Hepatic stellate cell (primary cell): ENCODE results near the gene PPM1A.

Source experiments
- DNase-seq: peaks from one replicate; pipeline ENCODE4 v3.0.0; 2011; ENCODE audit warnings: low spot score

Gene PPM1A

GRCh38 chr14:60323199-60323896, 74.3 kb downstream of the PPM1A start:
- no peak for DNase-seq

GRCh38 chr14:60324837-60325236, 75.8 kb downstream of the PPM1A start:
- no peak for DNase-seq

DNA sequence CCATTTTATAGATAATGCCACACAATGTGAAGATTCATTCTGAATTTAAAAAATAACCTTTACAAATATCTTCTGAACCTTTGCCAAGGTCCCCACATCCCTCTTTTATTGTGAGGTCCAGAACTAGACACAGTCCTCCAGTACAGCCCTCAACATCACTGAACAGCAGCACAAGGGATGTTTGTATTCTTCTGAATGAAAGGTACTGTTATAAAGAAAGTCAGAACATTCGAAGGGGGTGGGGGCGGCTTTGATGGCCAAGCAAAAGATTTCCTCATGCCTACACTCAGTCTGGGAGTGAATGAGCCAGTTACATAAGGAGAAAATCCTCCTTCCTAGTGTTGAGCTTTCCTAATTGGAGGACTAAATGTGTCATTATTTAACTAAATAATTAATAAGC, 77.3 kb downstream of the PPM1A start:
- no peak for DNase-seq

GRCh38 chr14:60327447-60328331, 78.7 kb downstream of the PPM1A start:
- no peak for DNase-seq

GRCh38 chr14:60328583-60328982, 79.6 kb downstream of the PPM1A start:
- no peak for DNase-seq

DNA sequence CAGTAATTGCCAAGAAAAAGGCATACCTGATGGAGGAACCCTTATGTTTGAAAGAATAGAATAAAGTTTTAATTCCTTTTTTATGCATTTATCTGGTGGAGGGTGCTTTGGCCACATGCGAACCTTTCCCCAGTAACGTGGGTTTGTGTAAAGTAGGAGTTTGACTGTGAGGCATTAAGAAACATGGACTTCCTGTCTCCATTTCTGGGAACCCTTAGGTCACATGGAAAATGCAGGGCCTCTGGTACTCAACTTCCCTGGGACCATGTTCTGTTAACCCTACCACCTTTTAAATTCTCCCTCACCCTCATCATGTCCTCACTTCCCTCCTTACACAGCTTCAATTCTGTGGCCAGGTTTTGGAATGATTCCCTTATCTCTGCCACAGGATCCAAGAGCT, 80.3 kb downstream of the PPM1A start:
- no peak for DNase-seq

GRCh38 chr14:60331201-60332045, 82.4 kb downstream of the PPM1A start:
- peak; percentile 48 for DNase-seq

DNA sequence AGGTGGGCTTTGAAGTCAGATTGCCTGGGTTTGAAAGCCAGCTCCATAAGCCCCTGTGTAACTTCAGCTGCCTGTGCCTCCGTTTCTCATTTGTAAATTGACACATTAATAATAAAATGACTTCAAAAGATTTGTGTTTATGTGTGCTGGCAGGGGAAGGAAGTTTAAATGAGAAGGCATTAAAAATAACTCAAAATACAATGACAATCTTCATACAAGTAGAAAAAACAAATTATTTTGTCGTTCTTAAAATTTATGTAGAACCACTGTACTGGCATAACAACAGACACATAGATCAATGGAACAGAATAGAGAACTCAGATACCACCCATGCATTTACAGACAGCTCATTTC, 83.0 kb downstream of the PPM1A start:
- DNase-seq = no peak

DNA sequence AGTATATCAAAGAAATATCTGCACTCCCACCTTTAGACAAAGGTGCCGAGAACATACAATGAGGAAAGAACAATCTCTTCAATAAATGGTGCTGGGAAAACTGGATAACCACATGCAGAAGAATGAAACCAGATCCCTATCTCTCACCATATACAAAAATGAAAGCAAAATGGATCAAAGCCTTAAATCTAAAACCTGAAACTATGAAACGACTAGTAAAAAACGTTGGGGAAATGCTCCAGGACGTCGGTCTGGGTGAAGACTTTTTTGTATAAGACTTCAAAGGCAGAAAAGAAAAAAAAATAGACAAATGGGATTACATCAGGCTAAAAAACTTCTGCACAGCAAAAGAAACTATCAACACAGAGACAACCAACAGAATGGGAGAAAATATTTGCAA, 83.8 kb downstream of the PPM1A start:
- no peak for DNase-seq

DNA sequence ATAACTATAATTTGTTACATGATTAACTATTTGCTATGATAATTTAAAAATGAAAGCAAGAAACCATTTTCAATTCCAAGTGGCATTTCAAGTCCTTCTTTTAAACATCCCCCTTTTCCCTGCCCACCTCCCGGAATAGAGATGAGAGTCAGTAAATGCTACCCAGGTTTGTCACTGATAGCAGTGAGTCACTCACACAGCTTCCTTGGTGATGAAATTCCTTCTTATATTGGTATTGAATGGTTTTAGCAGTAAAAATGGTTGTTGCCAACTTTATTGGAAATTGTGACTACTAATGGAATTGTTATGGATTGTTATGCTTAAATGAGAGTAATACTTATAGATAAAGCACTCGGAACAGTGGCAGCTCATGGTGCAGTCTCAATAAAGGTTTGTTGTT, 90.5 kb downstream of the PPM1A start:
- DNase-seq = no peak

GRCh38 chr14:60343571-60344071, 94.6 kb downstream of the PPM1A start:
- DNase-seq = no peak

- DNase-seq = no peak
These were observed 95.7 kb downstream of the PPM1A start for GRCh38 chr14:60344751-60345150.

GRCh38 chr14:60346706-60347105, 97.7 kb downstream of the PPM1A start:
- no peak for DNase-seq

DNA sequence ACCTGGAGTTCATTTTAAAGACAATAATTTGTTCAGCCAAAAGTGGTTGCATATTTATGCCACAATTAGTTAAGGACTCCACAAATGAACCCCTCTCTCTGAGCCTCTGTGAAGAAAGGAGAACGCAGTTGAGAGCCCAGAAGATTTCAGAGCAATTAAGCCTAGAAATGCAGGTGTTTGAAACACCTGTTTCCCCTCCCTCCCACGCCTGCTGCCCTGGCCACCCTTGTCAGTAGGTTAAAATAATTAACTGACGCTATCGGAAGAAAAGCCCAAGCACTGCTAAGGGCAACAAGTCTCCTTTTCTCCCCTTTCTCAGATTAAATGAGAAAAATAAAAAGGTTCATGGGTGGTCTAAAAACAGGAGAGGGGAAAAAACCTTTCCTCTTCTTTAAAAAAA, 99.2 kb downstream of the PPM1A start:
- no peak for DNase-seq
